ENCODE measurements around the gene FMN1.

DNA sequence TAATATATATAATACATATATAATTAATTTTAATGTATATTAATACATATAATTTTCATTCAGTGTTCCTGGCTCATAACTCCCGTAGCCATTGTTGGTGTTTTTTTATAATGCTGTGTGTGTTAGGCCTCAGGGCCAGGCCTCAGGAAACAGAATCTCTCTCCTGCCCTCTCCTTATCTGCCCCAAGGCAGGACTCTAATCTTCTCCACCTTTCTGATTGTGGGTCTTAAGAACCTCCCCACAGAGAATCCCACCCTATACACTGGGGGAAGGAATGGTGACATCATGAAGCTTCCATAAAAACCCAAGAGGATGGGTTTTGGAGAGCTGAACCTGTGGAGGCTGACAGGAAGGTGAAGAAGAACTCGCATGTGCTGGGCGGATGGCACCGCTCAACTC is 4.0 kb upstream of the FMN1 start:
- no peak for TF ChIP-seq CTCF (conservative IDR thresholded peaks at IDR 0.05)
- no peak for TF ChIP-seq EZH2 (IDR thresholded peaks at IDR 0.05; ENCODE audit: low read depth)
